ENCODE measurements around the gene STAT6.
A peak's percentile ranks its signal among the peaks of the same experiment; 100 is the strongest.

The STAT6 gene

GRCh38 chr12:57111031-57111734 is at the start of gene STAT6:
Gene STAT6, minus strand, starts transcription at chr12:57111362. Its CDS starts 3,084 bp downstream, at chr12:57108278.
- DNase-seq (ENCODE audit: low spot score) = peak; percentile 76

DNA sequence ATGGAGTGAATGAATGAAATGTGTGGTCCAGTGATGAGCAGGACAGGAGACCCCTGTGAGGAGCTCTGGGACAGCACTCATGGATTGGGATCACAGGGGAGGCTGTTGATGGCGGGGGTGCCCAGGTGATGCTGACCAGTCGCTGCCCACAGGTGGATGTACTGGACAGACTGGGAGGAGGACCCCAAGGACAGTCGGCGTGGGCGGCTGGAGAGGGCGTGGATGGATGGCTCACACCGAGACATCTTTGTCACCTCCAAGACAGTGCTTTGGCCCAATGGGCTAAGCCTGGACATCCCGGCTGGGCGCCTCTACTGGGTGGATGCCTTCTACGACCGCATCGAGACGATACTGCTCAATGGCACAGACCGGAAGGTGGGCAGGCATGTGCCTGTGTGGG is 49.6 kb upstream of the STAT6 start:
- no peak for DNase-seq (ENCODE audit: low spot score)

DNA sequence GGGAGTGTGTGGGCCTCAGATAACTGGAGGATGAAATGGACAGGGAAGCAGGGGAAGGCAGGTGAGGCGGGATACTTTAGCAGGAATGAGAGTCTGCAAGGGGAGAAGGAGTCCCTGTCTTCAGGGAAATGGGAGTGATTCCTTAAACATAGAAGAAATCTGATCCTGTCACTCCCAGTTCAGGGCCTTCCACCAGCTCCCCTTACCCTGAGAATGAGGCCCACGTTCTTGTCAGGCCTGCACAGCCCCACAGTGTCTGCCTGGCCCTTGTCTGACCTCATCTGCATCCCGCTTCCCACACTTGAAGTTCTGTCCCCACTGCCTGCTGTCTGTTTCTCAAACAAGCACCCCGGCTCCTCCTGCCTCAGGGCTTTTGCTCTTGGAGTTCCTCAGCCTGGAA is 48.9 kb upstream of the STAT6 start:
- DNase-seq (ENCODE audit: low spot score) = no peak

DNA sequence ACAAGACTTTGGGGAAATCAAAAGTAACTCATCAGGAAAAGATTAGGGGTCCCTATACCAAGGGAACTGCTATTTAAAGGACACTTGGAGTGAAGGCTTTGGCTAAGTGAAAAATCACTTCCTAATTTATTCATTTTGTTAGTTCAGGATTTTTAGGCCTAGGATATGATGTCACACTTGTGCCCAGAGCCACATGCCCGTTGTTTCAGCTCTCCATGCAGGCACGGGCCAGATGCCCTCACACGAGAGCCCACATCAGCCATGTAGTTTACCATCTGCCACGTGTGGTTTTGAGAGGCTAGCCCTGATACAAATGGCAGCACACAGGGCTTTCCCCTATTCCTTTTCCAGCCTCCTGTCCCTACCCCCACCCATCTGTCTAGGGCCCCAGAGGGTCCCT is 48.1 kb upstream of the STAT6 start:
- DNase-seq (ENCODE audit: low spot score) = no peak

DNA sequence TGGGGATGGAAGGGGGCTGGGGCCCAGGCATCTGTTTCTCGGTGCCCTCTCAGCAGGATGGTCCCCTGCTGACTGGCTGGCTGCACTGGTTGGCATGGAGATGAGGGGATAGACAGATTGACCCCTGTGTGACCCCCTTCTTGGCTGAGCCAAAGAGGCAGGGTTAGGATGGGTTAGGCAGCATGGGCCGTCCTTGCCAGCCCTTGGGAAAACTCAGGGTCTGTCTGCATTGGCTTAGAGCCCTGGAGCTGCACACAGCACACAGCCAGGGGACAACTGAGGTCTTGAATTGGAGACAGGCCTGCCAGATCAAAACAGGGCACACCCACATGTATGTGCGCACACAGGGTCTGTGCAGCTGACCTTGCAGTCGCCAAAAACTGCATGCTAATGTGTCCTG is 47.5 kb upstream of the STAT6 start:
- no peak for DNase-seq (ENCODE audit: low spot score)

DNA sequence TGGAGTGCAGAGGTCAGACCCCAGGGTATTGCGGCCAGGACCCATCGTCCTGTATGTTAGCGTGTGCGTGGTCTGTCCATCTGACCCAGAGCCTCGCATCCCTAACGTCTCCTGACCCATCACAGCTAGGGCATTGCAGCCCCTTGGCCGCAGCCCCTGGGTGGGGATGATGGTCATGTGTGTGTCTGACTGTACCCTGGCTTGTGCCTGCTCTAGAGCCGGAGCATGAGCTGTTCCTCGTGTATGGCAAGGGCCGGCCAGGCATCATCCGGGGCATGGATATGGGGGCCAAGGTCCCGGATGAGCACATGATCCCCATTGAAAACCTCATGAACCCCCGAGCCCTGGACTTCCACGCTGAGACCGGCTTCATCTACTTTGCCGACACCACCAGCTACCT is 47.0 kb upstream of the STAT6 start:
- no peak for DNase-seq (ENCODE audit: low spot score)

DNA sequence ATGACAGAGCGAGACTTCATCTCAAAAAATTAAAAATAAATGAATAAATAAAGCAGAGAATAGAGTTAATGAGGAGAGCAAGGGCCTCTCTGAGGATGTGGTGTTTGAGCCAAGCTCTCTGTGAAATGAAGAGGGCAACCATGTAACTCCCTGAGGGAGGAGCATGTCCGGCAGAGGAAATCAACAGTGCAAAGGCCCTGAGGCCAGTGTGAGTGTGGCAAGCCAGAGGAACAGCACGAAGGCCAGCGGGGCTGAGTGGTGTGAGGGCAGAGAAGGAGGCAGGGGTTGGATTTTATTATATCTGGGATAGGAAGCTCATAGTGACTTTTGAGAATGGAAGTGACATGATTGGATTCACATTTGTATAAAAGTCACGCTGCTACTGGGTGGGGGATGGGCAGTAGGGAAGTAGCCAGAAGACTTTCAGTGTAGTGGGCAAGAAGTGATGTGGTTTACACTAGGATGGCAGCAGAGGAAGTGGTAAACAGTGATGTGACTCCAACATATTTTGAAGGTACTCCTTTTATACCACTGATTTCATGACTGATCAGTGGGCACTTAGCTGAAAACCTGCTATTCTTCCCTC is 46.5 kb upstream of the STAT6 start:
- DNase-seq (ENCODE audit: low spot score) = no peak

GRCh38 chr12:57156701-57157403 is 45.7 kb upstream of the STAT6 start:
- DNase-seq (ENCODE audit: low spot score) = no peak

DNA sequence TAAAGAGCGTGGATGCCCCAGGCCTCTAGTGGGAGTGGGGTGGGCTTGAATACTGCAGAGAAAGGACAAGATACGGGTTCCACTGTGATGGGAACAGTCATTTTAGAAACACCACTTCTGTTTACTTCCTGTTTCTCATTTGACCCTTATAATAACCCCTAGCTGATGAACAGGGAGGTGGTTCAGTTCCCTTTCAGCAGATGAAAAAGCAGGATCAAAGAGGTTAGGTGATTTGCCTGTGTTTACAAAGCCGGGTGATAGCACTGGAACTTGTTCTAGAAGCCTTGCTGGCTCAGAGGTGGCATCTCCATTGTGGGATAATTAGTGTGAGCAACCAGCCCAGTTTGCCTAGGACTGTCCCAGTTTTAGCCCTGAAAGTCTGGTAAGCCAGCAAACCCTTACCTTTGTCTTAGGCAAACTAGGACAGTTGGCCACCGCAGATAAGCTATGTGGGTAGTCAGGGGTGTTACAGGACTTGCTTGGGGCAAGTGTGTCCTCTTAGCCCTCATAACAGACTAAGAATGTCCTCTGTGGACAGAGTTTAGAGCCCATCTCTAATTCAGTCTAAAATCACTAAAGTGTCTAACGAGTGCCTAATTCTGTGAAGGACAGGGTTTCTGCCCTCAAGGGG is 43.8 kb upstream of the STAT6 start:
- DNase-seq (ENCODE audit: low spot score) = no peak

GRCh38 chr12:57154076-57154475 is 42.9 kb upstream of the STAT6 start:
- DNase-seq (ENCODE audit: low spot score) = no peak

DNA sequence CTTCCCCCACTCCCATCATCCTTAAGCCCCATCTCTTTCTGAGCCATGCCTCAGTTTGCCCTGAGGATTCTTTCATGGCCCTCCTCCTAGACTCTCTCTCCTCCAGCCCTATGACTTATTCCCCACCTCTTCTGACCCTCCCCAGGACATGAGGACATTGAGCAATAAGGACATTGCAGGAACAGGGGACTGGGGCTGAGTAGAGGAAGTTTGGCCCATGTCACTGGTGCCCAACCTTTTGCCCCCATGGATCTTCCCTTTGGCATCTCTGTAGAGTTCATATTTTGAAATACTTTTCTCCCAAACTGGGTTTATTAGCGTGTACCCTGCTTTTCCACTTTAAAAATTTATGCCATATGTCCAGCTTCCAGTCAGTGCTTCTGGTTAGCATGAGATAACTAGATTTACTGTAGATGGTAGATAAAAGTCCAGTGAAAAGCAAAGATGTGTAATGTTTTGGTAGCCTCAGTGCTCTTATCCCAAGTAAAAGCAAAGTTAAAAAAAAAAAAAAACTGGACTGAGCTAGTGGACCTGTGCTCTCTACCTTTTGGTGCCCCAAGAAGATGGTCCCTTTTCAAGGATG is 42.3 kb upstream of the STAT6 start:
- DNase-seq (ENCODE audit: low spot score) = no peak

- DNase-seq (ENCODE audit: low spot score) = peak; percentile 61
Observed at GRCh38 chr12:57152639-57153038, 41.5 kb upstream of the STAT6 start.

GRCh38 chr12:57151741-57152630 is 40.8 kb upstream of the STAT6 start:
- peak; percentile 84 for DNase-seq (ENCODE audit: low spot score)

GRCh38 chr12:57150400-57151000 is 39.3 kb upstream of the STAT6 start:
- DNase-seq (ENCODE audit: low spot score) = no peak

GRCh38 chr12:57149245-57149900 is 38.2 kb upstream of the STAT6 start:
- DNase-seq (ENCODE audit: low spot score) = peak; percentile 84

DNA sequence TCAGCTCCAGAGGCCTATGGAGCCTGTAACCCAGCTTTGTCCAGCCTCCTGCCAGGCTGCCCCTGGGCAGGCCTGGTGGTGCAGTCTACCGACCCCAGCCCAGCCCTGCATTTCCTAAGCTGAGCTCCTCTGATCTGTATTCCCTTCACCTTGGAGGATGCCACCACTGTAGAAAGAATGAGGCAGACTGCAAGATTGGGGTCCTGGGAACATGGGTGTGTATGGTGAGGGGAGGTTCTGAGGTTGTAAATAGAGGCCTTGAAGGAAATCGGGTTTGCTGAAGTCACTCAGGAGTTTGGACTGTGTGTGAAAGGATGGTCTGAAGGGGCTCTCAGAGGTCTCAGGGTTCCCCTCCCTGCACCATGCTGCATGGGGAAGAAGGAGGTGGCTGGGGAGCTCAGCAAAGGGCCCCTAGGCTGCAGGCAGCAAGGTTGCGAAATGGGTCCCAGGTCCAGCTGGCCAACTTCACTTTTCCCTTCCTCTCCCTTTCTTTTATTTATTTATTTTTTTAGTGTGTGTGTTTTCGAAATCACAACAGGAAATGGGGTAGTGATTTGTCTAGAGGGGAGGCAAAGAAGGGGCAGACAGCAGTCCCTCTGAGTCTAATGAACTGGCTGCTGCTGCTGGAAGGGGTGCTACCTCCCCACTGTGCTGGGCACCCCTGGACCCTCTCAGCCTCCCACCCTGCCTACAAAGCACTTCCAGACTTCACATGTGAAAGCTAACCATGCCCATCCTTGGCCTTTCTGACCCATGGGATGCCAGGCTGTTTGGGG is 37.5 kb upstream of the STAT6 start:
- peak; percentile 69 for DNase-seq (ENCODE audit: low spot score)

DNA sequence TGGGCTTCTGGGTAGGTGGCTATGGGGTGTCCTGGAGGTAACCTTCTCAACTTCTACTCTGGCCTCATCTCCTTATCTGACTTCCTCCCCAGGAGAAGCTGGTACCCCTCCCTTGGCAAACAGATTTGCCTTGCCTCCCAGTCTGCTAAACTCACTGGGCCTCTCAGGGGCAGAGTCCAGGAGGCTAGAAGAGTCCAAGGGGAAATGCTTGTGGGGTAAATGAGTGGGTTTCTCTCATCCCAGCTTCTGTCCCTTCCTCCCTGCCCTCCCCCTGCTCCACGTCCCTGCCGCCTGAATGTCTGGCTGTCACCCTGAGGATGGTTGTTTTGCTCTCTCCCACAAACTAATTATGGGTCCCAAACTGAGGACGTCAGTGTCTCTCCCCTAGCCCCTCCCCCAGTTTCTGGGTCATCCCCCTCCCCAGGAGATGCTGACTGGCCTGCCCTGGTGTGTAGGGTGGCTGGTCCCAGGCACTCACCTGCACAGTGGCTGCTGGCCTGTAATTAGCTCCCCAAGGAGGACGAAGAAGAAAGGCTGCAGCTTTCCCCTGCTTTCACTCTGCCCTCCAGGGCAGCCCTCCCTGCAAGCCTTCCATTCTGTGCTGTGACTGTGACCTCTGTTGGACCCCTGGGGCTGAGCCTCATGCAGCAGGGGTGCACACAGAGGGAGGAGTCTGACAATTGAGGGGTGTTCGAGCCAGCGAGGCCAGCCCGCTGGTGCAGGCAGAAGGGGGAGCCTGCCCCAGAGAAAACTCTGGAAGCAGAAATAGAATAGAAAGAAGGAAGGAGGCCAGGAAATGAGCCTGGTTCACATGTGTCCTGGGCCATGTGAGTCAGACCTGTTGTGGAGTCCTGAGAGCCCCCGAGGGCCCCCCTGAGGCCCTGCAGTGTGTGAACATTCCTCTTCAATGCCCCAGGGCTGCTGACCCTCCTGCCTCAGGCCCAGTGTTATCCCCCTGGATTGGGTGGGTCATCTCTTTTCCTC is 36.1 kb upstream of the STAT6 start, which contains the start of gene LRP1-AS:
TSS of gene LRP1-AS (minus strand) at position 659 of the 984 bp plus-strand sequence.
- peak; percentile 51 for DNase-seq (ENCODE audit: low spot score)

DNA sequence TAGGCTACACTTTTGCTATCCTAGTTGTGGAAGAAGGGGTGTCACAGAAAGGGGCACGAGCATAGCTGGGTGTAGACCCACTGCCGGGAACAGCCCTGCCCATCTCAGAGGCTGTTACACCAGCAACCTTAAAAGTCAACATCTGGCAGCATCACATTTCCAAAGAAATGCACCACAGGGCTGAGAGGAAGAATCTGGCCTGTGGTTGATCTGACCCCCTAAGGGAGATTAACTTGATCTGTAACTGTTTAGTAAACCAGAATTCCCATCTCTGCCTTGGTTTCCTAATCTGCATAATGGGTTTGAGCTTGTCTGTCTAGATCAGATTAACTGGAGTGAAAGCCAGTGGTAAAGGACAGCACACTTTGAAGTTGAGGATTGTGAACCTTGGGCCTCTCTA is 34.9 kb upstream of the STAT6 start:
- DNase-seq (ENCODE audit: low spot score) = no peak

All from AG20443 (cell line).